ENCODE data around the gene SIK2.
"Not testable (repeated sequence)": the region's sequence is repeated elsewhere in the genome, so short reads cannot be mapped to it uniquely, and the experiment has no call there.

The SIK2 gene

DNA sequence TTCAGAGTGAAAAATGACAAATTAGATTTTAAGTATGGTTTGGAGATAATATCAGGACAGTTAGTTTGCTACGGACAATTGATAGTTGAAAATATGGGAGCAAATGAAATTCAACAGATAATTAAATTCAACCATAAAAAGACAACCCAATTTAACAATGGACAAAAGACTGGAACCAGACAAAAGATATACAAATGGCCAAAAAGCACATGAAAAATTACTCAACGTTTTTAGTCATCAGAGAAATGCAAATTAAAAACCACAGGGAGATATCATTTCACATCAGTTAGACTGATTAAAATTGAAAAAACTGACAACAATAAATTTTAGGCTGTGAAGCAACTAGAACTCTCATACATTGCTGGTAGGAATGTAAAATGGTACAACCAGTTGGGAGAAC, 27.2 kb downstream of the SIK2 start:
- DNase-seq: no peak

DNA sequence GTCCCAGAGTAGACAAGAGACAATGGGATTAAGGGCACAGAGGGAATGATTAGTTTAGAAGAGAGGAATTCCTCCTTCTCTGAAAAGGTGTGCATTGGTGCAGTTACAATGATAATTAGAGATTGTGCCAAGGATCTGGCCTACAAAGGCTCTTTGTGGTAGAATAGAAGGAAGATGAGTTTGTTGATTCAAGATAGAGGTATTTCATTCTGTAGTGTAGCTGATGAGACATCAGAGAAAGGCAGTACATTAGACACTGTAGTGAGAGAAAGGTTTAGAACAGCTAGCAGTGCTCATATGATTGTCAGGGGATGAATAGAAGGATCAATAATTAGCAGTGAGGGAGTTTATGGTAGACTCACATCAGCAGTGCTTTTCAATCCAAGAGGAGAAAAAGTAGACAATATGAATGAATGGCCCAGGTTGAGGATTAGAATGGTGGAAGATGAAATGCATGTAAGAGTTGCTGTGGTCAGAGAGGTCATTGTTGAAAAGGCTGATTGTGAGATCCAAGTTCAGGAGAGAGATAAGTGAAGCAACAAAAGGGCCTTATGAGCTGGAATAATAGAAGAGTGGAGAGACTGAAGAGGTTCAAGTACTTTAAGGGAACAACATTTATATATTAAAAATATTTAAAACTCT, 28.9 kb downstream of the SIK2 start:
- DNase-seq: no peak

DNA sequence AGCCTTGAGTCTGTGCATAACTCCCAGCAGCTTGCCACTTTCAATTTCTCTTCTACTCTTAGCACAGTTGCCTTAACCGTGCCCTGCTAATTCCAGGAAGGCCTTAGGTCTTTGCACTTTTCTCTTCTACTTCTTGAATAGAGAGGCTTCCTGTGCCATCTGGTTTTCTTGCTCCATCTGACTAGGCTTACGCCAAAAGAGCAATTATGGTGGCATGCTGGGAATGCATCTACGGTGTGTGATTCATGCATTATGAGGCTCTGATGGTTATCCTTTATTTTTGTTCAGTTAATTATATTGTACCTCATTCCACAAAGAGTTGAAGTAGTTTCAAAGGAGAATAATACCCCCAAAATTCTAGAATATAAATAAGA, 29.4 kb downstream of the SIK2 start:
- no peak for DNase-seq

DNA sequence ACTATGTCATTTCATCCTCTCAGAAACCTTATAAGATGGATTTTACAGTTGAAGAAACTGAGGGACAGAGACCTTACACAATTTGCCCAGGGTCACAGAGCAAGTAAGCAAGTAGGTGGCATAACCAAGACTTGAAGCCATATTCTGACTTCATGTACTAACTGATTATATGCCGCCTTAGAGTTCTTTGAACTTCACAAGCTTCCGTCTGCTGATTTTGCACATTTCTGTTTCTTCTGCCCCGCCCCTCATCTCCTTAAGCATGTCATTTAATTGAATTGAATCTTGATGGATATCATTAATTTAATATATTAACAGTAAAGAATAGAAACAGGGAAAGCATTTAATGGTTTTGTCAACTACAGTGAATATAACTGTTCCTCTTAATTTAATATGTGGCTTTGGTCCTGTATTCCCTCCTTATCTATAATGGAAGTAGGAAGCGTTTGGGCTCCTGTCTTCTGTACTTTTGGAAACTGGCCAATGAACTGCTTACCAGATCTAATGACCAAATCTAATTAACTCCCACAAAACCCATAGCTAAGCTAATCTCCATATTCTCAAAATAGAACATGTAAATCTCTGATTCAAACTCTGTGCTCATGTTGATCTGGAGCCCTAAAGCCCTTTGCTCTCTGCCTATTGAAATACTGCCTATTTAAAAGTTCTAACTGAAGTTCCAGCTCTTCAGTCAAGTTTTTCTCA, 30.4 kb downstream of the SIK2 start:
- no peak for DNase-seq

DNA sequence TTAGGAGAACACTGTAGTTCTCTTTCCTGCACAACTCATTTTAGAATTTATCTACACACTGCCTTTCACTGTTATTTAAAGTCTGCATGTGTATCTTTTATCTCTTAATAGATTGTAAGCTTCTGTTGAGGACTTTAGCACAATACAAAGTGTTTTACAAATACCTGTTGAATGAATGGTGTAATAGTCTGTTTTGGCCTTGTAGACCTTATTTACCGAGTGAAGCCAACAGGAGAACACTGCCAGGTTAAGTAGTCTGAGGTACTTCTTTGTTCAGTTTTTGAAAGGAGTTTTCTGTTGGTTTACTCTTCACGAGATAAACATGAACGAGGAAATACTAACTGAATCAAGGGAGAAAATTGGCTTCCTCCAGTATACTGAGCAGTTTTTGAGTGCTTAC, 31.0 kb downstream of the SIK2 start:
- no peak for DNase-seq

DNA sequence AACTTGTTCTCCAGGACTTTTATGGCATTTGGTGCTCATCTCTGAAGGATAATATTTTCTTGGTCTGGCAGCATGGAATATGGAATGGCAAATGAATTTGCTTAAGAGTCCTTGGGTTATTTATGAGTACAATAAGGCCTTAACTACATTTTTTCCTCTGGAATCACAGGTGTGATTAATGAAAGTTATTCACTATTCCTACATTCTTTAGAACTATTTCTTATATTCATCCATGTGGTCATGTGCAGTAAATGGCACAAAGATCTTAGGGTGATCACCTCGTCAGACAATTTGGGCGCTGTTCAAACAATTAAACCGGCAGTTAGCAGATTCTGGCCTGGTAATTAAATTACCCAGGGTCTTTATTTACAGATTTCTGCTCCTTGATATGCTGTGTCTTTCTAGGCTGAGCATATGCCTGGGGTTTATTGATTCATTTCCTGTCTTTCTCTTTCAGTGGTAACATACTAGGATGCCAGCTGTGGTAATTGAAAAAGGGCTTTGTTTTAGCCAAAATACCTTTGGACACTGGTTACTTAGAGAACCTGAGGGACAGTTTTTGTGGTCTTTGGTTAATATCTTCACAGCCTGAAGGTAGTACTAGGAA, 31.6 kb downstream of the SIK2 start:
- DNase-seq: no peak

DNA sequence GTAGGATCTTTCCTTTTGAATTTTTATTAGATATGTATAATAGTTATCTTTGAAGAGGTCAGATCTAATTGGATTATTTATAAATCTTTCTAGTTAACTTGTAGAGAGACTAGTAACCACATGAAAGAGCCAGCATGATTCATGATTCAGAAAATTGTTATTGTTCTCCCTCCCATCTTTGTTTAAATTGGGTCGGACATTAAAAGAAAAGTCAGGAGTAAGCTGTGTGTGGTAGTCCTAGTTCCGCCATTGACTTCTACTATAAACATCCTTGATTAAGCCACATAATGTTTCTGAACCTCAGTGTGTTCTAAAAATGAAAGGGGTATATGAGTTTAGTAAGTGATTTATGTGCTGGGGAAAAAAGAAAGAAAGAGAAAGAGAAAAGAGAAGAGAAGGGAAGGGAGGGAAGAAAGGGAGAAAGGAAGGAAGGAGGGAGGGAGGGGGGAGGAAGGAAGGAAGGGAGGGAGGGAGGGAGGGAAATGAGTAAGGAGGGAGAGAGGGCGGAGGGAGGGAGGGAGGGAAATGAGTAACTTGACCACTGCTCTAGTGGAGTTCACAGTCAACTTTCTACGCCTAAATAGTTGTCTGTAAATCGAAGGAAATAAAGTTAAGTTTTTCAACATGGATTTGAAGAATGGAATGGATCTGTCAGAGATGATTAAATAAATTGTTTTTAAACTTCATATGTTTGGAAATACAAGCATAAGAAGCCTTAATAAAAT, 32.9 kb downstream of the SIK2 start:
- DNase-seq: no peak

DNA sequence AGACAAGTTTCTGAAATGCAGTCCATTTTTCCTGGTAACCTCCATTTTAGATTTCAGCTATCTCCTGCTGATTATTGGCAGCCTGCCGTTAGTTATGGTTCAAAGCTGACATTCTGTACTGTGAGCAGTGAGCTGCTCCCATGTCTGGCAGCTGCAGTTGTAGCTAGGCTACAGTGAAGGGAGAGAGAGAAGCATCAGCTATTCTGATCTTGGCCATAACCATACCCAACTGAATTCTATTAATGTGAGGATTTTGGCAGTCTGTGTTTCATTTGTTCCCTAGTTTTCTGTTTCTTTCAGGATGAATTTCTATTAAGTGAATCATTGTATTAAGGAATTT, 33.4 kb downstream of the SIK2 start:
- DNase-seq: peak; percentile 80

DNA sequence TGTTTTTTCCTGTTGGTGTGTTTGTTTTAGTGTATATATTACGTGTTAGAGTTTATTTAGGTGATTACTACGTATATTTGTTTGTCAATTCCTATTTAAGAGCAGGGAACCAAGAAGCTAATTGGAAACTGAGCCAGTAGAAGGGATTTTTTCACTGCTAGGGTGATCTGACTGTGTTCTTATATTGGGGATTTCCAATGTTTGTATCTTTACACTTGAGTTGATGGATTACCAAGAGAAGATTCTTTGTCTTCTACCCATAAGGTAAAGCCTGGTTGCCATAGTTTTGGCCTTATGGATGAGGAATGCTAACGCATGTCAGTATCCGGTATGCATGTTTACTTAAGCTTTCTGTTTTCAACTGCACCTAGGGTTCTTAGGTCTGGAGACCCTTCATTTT, 35.6 kb downstream of the SIK2 start:
- no peak for DNase-seq

DNA sequence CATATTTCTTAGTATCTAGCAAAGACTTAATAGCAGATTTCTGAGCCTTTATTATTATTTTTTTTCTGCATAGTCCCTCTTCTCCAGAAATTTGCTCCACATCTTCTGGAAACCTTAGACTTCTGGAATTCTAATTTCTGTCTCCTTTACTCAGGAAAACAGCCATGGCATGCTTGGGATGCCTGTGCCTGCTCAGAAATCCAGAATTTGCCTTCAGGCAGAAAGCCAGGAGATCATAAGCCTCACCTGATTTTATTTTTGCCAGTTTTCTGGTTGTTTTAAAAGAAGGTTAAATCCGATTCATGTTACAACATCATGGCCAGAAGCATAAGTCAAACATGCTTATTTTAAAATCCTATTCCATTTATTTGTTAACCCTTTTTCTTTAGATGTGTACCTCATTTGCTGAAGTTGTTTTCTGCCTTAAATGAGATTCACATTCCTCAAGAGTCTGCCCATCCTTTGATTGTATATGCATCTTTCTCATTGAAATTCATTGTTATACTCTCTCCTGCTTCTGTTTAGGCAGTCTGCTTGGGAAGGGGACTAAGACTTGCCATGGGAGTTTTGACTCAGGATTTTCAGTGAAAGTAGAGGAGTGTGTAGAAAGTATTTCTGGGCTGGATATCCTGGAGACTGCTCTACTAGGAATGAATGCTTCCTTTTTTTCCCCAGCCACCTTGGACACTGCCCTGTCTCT, 37.1 kb downstream of the SIK2 start:
- DNase-seq: no peak

DNA sequence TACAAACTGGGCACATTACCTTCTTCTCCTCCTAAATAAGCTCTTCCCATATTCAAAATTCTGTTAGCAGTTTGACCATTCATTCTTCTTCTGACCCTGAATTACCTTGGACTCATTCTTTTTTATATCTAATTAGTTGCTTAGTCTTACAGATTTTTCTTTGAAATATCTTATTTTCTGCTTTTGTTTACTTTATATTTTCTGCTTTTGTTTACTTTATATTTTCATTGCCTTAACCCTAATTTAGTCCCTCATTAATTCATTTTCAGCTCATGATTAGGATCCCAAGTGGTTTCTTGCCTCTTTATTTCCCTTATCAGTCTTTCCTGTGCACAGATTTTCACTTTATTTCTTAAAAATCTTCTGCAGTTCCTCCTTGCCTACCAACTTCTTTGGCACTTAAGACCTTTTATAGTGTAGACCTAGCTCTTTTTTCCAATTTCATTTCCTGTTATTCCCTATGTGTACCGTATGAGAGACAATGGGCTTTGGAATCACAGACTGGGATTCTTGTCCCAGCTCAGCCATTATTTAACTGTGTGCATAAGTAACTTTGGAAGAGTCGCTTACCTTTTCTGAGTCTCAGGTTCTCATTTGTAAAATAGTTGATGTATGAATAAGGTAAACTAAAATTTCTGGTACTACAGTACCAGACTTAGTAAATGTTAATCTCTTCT, 39.2 kb downstream of the SIK2 start:
- no peak for DNase-seq

DNA sequence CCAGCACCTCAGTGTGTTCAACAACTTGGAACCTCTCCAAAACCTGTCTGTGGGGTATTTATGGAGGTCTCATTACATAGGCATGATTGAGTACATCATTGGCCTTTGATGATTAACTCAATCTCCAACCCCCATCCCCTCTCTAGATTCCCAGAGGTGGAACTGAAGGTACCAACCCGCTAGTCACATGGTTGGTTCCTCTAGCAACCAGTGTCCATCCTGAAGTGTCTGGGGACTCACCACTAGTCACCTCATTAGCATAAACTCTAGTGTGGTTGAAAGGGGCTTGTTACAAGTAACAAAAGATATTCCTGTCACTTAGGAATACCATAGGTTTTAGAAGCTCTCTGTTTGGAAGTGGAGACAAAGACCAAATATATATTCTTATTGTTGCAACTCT, 40.3 kb downstream of the SIK2 start:
- no peak for DNase-seq

DNA sequence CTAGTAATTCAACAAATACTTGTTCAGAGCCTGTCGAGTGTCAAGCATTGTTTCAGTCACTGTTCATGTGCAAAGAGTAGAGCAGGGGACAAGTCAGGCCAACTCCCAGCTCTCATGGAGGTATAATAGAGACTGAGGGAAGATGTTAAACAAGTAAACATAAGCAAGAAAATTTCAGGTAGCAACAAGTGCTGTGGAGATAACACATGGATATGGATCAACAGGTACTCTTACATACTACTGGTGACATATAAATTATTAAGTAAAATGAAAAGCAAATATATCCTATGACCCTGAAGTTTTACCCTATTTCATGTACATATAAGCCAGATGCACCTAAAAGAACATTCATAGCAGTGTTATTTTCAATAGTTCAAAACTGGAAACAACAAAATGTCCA, 42.7 kb downstream of the SIK2 start:
- DNase-seq: no peak

DNA sequence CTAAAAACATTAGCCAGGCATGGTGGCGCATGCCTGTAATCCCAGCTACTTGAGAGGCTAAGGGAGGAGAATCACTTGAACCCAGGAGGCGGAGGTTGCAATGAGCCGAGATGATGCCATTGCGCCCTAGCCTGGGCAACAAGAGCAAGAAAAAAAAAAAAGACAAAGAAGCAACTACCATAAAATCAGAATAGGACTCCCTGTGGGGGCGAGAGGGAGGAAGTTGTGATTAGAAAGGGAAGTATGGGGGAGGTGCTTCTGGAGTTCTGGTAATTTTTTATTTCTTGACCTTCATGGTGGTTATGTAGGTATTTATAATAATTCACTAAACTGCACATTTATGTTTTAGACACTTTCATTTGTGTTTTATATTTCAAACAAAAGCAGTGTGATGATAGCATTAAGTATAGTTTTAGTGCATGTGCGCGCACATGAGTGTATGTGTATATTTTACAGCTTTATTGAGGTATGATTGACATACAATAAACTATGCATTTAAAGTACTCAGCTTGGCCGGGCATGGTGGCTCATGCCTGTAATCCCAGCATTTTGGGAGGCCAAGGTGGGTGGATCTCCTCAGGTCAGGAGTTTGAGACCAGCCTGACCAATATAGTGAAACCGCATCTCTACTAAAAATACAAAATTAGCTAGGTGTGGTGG, 43.5 kb downstream of the SIK2 start:
- no peak for DNase-seq

DNA sequence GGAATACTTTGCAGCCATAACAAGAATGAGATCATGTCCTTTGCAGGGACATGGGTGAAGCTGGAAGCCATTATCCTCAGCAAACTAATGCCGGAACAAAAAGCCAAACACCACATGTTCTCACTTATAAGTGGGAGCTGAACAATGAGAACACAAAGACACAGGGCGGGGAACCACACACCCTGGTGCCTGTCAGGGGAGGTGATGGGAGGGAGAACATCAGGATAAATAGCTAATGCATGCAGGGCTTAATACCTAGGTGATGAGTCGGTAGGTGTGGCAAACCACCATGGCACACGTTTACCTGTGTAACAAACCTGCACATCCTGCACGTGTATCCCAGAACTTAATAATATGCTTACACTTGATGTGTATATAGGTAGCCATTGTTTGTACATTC, 49.1 kb downstream of the SIK2 start:
- not testable (repeated sequence) for DNase-seq

DNA sequence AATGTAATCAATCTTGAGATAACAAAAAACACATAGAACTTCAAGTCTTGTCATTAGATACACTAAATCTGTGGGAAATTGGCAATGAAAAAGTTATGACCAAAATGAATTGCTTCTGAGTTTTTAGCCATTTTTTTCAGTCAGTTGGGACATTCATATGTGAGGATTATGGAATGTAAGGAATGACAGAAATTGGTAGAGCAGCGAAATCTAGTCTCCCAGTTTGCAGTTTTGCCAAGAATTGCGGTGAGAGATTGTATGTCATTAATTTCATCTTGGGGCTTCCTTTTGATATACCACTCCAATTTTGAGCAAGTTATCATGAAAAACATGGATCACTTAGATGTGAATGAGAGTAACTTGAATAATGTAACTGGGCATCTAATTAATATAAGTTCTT, 49.9 kb downstream of the SIK2 start:
- DNase-seq: no peak

DNA sequence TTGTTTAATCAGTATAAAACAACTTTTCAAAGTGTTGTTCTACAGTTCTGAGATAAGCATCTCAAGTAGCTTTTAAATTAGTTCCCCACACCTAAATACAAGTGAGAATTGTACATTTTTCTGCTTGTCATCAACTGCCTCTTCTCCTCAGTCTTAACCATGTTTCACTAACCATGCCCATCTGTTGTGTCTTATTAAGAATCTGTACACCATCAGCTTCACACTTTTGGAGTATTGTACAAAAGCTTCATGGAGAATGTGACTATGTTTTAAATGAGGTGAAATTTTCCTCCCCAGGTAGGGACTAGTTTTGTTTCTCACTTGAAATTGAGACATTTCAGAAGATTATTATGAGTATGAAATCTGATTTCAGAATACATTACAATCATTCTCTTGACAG, 52.4 kb downstream of the SIK2 start:
- DNase-seq: no peak

DNA sequence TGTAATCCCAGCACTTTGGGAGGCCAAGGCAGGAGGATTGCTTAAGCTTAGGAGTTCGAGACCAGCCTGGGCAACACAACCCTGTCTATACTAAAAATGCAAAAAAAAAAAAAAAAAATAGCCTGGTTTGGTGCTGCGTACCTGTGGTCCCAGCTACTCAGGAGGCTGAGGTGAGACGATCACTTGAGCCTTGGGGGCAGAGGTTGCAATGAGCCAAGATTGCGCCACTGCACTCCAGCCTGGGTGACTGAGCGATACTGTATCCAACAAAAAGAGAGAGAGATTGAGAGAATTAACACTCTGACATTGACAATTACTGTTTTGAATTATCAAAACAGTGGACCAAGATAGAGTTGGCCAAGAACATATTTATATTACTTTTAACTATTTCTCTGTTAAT, 53.7 kb downstream of the SIK2 start:
- no peak for DNase-seq

DNA sequence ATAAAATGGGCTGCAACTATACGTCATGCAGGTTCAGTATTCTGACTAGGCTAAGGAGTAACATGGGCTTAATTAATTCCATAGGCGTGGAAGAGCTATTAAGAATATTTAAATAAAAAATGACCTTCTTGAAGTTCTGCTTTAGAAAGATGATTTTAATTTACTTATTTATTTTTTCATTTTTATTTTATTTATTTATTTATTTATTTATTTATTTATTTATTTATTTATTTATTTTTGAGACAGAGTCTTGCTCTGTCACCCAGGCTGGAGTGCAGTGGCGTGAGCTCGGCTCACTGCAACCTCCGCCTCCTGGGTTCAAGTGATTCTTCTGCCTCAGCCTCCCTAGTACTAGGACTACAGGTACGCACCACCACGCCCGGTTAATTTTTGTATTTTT, 55.7 kb downstream of the SIK2 start:
- DNase-seq: not testable (repeated sequence)

DNA sequence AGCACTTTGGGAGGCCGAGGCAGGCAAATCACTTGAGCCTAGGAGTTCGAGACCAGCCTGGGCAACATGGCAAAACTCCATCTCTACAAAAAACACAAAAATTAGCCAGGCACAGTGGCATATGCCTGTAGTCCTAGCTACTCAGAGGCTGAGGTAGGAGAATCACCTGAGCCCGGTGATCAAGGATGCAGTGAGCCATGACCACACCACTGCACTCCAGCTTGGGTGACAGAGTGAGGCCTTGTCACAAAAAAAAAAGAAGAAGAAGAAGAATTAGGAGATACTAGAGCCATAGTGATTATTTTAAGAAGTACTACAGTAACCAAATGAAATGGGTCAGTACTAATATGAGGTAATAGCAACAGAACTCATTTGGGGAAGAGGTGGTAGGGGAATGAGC, 56.2 kb downstream of the SIK2 start:
- DNase-seq: not testable (repeated sequence)

DNA sequence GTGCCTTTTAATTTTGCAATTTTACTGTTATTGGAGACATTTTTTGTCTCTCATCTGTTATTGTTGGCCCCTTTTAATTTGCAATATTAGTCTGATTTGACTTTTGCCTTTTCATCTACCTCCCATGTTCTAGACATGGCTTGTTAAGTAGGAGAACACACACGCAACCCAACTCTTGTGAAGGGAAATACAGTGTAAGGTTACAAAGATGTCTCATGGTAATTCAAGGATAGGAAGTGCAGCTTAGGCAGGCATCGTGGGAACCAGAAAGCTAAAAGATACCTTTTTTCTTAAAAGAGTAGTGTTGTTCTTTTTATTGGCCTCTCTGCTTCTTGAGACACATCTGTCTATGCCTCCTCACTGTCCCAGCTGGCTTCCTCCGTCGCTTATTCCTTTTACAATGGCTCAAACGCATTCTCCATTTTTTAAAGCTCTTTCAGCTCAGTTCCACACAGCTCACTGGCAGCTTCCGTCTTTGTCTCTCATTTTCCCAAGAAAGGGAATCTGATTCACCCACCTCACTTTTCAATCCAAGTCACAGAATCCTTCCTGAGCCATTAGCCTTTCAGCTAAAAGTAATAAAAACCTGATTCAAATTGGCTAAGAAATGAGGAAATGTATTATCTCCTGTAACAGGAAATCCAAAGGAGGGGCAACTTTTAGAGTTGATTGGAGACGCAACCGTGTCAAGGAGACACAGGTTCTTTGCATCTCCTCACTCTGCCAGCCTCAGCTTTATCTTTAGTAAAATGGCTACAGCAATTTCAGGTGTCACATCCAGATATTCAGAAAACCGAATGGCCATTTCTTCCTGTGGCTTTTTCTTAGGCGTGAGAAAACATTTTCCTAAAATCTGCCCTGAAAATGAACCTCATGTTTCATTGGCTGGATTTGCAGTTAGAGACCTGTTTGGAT, 57.2 kb downstream of the SIK2 start:
- no peak for DNase-seq
